HG03342 (cell line): ENCODE results near the gene ZNF24.

ENCODE experiments used
- ATAC-seq: cut with Tn5 transposase; IDR thresholded peaks from one replicate; pipeline ENCODE4 v1.9.1; 2021; ENCODE audit warnings: mild to moderate bottlenecking, moderate library complexity; ENCODE audit not compliant: unreplicated experiment

The ZNF24 gene

DNA sequence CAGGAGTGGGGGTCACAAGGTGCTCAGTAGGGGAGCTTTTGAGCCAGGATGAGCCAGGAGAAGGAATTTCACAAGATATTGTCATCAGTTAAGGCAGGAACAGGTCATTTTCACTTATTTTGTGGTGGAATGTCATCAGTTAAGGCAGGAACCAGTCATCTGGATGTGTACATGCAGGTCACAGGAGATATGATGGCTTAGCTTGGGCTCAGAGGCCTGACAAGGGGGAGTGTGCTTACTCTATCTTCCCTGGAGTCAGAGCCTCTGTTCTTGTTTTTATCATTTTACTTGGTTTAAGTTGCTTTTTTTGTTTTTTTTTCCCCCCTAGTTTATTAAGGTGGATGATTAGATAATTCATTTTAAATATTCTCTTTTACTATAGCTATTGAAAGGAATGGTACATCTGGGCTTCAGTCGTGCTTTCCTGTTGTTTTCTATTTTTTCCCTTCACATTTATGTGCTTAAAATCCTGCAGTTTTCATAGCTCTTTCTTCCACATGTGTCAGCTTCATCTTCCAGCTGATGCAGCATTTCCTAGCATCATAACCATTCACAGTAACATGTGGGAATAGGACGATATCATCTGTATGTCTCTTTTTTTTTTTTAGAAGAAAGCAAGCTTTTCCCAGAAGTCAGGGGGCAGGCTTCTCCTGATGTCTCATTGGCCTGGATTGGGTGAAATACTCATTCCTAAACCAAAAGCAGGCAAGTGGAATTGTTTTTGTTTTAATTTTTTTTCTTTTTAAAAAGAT lies 17.5 kb upstream of the ZNF24 start:
- no peak for ATAC-seq

DNA sequence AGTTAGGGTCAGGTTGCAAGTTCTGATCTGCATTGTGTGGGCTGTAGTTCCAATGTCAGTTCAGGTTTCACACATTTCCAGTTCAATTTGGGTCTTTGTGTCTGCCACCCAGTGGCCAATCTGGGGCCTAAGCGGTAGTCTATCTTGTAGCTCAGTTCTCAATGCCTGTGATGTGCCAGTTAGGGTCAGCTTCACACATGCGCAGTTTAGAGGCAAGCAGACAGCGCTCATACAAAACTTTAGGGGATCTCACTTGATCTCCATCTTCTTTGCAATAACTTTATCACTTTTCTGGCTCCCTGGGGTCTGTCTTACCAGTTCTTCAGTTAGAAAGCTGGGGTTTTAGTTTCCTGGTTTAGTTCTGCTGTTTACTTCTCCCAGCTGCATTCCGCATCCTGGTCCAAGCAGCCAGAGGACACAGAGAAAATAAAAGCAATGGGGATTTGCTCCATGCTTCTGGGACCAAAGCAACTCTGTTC lies 11.0 kb upstream of the ZNF24 start:
- ATAC-seq: peak; percentile 94

DNA sequence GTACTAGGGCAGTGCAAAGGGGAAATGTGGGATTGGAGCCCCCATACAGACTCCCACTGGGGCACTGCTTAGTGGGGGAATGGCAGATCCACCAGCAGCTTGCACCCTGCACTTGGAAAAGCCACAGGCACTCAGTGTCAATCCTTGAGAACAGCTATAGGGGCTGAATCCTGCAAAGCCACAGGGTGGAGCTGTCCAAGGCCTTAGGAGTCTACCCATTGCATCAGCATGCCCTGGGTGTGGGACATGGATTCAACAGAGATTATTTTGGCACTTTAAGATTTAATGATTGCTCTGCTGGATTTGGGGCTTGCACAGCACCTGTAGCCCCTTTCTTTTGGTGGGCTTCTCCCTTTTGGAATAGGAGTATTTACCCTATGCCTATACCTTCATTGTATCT lies 8.6 kb upstream of the ZNF24 start:
- ATAC-seq: no peak

DNA sequence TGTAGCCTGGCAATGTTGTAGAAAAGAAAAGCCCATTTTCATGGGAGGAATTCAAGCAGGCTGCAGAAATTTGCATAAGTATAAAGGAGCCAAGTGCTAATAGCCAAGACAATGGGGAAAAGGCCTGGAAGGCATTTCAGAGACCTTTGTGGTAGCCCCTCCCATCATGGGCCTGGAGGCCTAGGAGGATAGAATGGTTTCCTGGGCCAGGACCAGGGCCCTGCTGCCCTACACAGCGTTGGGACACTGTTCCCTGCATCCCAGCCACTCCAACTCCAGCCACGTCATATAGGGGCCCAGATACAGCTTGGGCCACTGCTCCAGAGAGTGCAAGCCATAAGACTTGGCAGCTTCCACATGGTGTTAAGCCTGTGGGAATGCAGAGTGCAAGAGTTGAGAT lies 8.1 kb upstream of the ZNF24 start:
- no peak for ATAC-seq

DNA sequence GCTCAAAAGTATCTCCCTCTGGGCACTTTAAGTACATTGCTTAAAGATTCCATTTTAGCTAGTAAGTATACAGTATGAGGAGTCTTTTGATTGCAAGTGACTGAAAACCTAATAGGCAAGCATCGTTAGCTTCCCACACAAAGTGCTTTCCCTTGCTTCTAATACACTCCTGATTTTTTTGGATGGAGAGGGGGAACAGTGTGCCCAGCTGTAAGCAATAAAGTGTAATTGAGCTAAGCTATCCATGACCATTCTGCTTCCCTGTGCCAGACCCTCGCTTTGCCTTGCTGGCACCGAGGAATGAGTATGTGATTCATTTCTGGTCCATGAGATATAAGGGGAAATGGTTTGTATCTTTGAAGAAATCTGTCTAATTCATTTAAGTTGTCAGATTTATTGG lies 3.8 kb upstream of the ZNF24 start:
- no peak for ATAC-seq

DNA sequence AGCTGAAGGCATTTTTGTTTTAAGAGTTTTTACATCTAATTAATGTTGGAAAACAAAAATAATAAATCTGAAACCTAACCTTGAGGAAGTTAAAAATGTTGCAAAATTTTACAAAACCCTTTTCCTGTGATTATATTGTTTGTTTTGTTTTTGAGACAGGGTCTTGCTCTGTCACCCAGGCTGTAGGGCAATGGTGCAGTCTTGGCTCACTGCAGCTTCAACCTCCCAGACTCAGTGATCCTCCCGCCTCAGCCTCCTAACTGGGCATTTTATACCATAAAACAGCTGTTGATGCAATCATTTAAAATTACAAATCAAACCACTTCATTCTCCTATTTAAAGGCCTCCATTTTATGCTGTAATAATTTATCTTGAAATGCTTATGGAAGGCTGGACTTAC lies 1.7 kb upstream of the ZNF24 start:
- no peak for ATAC-seq

DNA sequence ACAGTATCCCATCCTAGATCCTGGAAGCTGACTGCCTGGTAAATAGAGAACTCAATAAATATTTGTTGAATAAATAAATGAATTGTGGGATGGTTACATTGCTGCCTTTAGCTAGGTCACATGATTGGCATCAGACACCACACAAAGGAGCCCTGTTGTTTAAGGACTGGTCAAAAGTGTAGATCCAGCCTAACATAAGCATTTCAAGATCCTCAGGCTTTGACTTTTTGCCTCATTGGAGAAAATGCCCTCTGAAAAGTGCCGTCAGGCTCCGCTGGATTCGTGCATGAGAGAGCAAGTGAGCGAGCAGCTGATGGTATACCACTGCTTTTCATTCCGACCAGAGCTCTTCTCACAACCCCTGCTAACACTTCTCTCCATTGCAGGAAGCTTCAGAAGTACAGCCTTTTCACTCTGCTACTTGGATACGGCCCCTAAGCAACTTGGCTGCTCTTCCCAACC lies 1.3 kb upstream of the ZNF24 start:
- no peak for ATAC-seq

DNA sequence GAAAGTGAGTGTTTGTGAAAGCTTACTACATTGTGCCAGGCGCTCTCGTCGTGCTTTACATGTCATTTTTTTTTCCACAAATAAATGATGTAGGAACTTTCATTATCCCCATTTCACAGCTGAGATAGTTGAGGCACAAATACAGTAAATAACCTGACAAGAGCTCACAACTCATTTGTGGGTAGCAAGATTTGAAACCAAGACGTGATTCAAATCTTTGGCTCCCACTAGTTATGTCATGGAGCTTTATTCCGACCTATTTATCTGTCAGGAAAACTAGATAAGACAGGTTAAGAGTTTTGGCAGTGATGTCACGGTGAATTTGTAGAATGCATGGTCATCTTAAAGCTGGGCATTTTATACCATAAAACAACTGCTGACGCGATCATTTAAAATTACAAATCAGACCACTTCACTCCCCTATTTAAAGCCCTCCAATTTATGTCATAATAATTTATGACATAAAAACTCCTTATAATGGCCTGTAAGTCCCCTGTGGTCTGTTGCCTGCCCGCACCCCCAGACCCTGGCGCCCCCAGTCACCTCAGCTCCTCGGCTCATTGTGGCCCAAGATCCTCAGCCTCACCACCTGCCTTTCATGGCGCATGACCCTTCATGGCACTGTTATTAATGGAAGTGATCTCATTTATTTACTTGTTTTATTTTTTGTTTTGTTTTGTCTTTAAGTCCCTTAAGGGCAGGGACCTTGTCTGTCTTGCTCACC lies 678 bp upstream of the ZNF24 start:
- ATAC-seq: no peak

DNA sequence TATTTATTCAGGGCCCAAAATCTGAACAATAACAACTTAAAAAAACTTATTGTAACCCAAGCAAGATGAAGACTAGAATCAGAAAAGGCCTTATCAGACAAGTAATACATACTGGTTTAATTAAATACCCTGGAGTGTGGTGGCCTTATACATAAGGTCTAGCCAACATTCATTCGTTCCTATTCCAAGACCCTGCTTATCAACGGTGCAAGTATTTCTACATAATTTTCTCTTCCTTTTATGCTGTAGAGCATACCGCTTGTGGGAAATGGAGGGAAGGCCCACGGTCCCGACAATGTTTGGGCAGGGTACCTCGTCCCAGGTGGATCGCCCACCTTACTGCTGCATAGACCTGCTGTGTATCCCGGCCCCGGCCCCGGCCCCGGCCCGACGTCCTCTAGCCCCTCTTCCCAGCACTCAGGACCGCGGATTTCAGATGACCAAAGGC lies 708 bp downstream of the ZNF24 start:
- ATAC-seq: no peak

DNA sequence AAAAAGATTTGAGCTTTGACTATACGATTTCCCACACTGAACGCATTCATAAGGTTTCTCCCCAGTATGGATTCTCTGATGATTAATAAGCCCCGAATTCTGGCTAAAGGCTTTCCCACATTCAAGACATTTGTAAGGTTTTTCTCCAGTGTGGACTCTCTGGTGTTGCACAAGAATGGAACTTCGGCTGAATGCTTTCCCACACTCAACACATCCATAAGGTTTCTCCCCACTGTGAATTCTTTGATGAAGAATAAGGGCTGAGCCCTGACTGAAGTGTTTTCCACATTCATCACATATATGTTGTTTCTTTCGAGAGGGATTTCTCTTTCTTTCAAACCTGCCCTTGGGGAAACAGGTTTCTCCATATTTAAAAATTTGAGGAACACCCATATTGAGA lies 6.9 kb downstream of the ZNF24 start:
- no peak for ATAC-seq

DNA sequence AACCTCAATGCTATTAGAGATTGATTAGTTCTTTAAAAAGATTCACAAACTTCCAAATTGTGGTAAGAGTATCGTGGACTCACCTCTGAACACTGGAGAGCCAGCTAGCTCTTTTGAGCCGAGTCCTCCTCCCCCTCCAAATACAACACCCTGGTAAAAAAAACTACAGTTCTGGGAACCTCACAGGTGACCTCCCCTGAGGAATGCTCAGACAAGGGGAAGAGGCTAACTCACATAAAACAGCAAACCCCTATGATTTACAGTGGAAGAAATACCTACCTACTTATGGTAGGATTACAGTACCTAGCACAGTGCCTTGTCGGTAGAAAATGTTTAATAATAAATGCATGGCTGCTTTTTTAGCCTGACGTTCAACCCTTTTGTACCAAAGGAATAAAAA lies 8.4 kb downstream of the ZNF24 start:
- ATAC-seq: no peak

DNA sequence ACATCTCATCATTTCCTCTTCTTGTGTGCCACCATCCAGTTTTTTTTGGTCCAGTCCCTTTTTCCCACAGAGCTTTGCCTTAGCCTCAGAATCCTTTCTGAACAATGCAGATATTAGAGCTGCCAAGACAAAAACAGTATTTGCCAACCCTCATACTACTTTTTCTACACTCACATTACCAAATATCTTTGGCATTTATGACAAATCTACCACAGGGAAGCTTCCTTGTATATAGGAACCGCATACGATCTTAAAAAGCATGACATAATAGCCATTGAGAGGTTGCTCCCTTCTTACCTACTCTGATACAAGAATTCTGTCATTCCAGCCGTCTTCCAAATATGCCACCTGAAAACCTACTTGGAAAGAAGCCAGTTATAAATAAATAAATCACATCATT lies 9.4 kb downstream of the ZNF24 start:
- ATAC-seq: no peak

DNA sequence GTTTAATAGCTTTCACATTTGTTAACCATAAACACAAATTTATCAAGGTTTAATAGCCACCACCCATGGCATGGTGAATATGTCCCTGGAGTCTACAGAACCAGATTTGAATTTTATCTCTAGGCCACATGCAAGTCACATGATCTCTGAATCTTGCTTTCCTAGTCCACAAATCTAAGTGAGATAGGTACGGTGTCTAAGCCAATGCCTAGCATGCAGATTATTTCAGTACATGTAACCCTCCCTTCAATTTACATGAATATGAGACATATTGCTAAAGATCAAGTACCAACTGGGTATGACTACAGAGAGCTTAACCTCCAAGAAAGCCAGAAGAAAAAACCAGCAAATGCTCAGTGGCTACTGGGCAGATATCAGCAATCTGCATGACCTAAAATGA lies 10.0 kb downstream of the ZNF24 start:
- no peak for ATAC-seq

DNA sequence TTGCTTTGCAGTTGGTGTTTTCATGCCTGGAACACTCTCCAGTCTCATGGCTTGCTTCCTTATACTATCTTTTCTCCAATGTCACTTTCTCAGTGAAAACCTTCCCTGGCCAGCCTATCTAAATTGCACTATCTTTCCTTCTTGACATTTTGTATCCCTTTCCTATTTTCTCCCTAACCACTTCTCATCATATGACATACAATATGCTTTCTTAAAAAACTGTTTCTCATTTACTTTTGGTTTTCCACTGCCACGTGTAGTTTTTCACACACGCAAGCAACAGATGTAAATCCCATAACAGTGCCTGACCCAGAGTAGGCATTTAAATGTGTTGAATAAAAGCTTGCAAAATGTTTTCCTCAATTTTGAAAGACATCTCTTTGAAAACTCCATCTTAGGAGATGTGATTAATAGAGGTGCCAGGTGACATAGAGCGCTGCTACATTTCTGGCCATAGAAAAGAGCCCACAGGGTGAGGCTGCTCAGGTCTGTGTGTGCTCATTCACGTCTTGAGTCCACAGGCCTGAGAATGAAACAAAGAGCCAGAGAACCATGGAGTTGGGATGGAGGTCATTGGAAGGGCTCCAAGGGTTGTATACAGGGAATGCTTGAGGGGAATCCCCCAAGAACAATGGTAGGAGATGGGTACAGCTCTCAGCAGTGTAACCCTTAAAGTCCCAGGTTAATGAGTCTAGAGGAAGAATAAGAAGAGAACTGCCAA lies 12.7 kb downstream of the ZNF24 start:
- no peak for ATAC-seq

DNA sequence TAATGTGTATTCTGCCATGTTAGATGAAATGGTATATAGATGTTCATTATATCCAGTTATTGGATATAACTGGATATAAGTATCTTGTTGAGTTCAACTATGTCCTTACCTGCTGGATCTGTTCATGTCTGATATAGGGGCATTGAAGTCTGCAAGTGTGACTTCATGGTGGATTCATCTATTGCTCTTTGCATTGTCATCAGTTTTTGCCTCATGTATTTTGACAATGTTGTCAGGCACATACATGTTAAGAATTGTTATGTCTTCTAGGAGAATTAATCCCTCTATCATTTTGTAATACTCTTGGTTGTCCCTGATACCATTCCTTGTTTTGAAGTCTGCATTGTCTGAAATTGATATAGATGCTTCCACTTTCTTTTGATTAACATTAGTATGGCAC lies 15.4 kb downstream of the ZNF24 start:
- no peak for ATAC-seq

DNA sequence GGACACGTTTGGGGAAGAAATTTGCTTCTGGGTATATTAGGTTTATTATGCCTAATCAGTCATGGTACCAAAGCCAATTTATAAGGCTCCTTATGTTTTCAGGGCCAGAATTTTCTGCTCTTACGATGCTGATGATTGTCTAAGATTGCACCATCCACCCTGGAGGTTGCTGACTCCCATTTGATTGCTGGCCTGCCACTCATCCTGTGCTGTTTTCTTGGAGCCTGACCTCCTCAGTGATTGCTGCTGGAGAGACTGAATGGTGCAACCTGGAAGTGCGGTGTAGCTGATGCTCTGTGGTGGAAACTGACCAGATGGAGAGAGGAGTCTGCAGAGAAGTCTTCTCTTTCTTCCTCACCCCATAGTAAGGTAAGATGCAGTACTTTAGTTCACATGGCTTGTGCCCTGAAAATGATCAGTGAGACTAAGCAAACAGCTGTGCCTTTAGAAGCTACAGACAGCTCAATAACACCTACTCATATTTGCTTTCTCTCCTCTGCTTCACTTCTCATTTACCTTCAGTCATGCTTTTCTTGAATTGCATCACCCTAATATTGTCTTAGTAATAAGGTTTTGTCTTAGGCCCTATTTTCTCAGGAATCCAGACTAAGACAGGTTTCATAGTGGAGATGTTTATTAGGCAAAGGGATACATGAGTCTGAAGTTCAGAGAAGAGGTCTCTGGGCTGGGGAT lies 17.4 kb downstream of the ZNF24 start:
- no peak for ATAC-seq

DNA sequence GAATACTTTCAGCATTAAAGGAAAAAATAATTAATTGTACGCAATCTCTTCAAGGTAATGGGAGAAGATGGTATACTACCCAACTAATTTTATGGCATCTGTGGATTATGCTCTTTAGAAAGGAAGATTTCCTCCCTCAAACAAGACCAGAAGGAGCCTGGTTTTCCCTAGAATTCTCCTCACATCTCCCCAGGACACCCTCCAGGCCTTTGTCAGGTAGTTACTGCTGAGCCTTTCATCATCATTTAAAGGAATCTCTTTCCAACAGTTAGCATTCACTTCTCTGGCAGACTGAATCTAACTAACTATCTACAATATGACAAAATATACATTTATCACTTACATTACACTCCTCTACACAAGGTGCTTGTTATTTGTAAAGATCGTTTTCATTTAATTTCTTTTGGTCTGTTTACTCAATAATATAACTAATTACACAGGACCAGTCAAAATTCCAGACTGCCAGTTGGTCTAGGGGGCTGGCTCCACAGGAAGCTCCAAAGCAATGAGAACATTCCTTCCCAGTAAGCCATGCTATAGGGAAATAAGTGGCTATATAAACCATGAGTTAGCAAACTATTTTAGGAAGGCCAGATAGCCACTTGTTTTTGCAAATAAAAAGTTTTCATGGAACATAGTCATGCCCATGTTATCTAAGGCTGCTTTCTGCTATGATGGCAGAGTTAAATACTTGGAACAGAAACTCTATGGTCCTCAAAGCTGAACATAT lies 19.1 kb downstream of the ZNF24 start:
- ATAC-seq: no peak

DNA sequence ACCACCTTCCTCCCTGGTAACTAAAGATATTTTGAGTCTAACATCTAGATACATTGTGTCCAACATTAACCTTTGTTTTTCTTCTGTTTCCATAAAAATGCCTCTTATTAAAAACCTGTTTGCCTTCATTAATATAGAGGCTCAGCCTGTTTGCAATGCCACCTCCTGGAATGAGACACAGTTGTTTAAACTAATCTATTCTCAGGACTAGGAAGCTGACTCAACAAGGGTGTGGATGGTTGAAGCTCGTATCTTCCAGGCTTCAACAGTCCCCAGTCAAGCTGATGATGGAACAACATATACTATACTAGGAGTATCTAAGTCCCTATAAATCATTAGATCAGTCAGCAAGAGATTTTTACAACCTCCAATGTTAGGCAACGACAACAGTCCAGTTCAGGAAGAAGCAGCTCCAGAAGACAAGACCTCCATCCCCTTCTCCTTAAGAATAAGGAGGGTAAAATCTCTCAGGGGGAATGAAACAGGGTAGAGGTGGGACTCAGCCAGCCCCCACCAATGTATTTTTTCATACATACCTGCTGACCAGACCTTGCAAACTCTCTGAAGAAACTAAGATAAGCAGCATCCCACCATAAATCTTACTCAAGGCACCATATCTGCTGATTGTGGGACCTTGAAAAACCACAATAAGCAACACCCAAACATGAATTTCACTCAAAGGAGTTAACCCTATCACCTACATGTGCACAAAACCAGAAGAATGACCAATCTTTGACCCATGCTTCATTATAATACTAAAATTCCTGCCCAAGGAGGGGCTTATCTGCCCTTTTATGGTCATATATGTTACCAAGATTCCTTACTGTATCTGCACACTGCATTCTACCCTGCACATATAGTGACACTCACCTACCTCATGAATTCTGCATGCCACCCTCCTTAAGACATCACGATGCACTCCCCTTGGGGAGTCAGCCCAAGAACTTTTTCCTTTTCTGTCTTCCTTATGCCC lies 21.4 kb downstream of the ZNF24 start:
- no peak for ATAC-seq

DNA sequence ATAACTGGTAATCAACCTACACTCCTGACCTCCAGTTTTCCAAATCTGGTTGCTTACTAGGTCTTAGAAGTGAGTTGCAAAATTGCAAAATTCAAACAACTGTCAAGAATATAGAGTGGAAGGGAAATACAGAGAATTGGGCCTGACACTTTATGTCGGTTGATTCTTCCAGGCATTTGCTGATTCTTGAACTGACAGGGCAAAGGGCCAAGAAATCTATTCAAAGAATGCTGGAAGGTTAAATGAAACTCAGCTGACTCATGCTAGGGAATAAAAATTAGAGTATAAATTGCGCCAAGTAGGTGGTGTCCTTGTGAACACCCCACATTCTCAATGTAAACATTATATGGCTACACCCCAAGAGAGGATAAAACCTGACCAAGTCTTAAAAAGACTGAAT lies 32.7 kb downstream of the ZNF24 start:
- ATAC-seq: no peak
